SK-N-MC (cell line): Measurements from ENCODE around the gene DYNLL2.

Experiments used
- EZH2 ChIP-seq: fragments of 200-600 bp; sonication (generic); IDR thresholded peaks from one replicate; pipeline ENCODE4 v1.6.1; 2017; ENCODE audit warnings: antibody characterized with exemption
- POLR2AphosphoS5 ChIP-seq: IDR thresholded peaks from 2 replicates; pipeline ENCODE4 v1.6.1; 2012; ENCODE audit warnings: mild to moderate bottlenecking, low read depth, low read length, borderline replicate concordance

- no peak for TF ChIP-seq EZH2
- no peak for TF ChIP-seq POLR2AphosphoS5
Measured at GRCh38 chr17:58052945-58053715, 30.1 kb upstream of the DYNLL2 start.
